Measurements from ENCODE around the gene GNA12.

- no peak for TF ChIP-seq EZH2 (IDR thresholded peaks at IDR 0.05; ENCODE audit: insufficient read depth, poor library complexity, severe bottlenecking)
- no peak for TF ChIP-seq EZH2phosphoT487 (IDR thresholded peaks at IDR 0.05; ENCODE audit: insufficient read depth, low read depth)
Observed at GRCh38 chr7:2760098-2760889, 83.8 kb downstream of the GNA12 start.

Measured in GM23248 (cell line).